Measurements from ENCODE around the gene IFNE. TPM values are rescaled to one million over a fixed set of nuclear protein-coding genes. Genes with fewer than 3 reads are reported as not detected.
A peak's percentile ranks its signal among the peaks of the same experiment; 100 is the strongest.
"Not testable (repeated sequence)": the region's sequence is repeated elsewhere in the genome, so short reads cannot be mapped to it uniquely, and the experiment has no call there.

IFNE gene
- total RNA-seq, 4 donors from 2014 or later: not detected

GRCh38 chr9:21443849-21444625, 38.1 kb downstream of the IFNE start:
- WGBS, 2 donors (ENCODE audit: low coverage in 1 of 2): 60 to 86% methylated on average over 1 to 4 of the region's 4 CpGs
- ATAC-seq: no peak
- Histone ChIP-seq H3K27me3 (peaks cover 7% of the 10 kb centered on the region), H3K27ac (no peak overlapping the region), H3K4me3 (no peak overlapping the region), H3K4me1 (no peaks in the 10 kb centered on the region), H3K36me3 (no peaks in the 10 kb centered on the region), H3K9me3 (peaks cover 0 to 7% (median 0%) of the 10 kb centered on the region in 3 donors)
- TF ChIP-seq POLR2A (IDR thresholded peaks at IDR 0.05): no peak
- no peak for TF ChIP-seq EP300 (IDR thresholded peaks at IDR 0.05)
- TF ChIP-seq CTCF (IDR thresholded peaks at IDR 0.05): no peak
- TF ChIP-seq POLR2AphosphoS5 (IDR thresholded peaks at IDR 0.05): no peak

GRCh38 chr9:21440139-21440538, 42.0 kb downstream of the IFNE start, which contains the start of gene IFNA1:
Gene IFNA1, plus strand, starts transcription at chr9:21440439. Its CDS starts 69 bp downstream, at chr9:21440508.
- Histone ChIP-seq H3K9me3 (peaks cover 0 to 7% (median 0%) of the 10 kb centered on the region in 3 donors), H3K4me3 (no peak within 1 kb of the TSS), H3K36me3 (no peaks in the 10 kb centered on the region), H3K27me3 (no peaks in the 10 kb centered on the region), H3K4me1 (no peaks in the 10 kb centered on the region), H3K27ac (no peak within 1 kb of the TSS)
- ATAC-seq: no peak
- TF ChIP-seq POLR2AphosphoS5 (IDR thresholded peaks at IDR 0.05) (no peak), POLR2A (IDR thresholded peaks at IDR 0.05) (no peak), EP300 (IDR thresholded peaks at IDR 0.05) (no peak), CTCF (IDR thresholded peaks at IDR 0.05) (no peak)
- 80 to 100% methylated on average over 2 to 4 of the region's 4 CpGs for WGBS, 2 donors (ENCODE audit: low coverage in 1 of 2)

- H3K4me3 ChIP-seq, H3K9me3 ChIP-seq, H3K27ac ChIP-seq, H3K4me1 ChIP-seq, ATAC-seq, H3K27me3 ChIP-seq, H3K36me3 ChIP-seq: not testable (repeated sequence)
- 87 to 90% methylated on average over 2 to 5 of the region's 7 CpGs for WGBS, 2 donors (ENCODE audit: low coverage in 1 of 2)
Observed at GRCh38 chr9:21435015-21435383, 47.1 kb downstream of the IFNE start.

- ATAC-seq: no peak
- peaks cover 8% of the 10 kb centered on the region for H3K27me3 ChIP-seq
- no peak overlapping the region for H3K27ac ChIP-seq
- H3K36me3 ChIP-seq: no peaks in the 10 kb centered on the region
- H3K4me3 ChIP-seq: no peak overlapping the region
- no peaks in the 10 kb centered on the region for H3K4me1 ChIP-seq
- TF ChIP-seq POLR2AphosphoS5 (IDR thresholded peaks at IDR 0.05): no peak
- TF ChIP-seq CTCF (IDR thresholded peaks at IDR 0.05): peak in 2 of 4 experiments; percentile 31 to 39
- TF ChIP-seq EP300 (IDR thresholded peaks at IDR 0.05): no peak
- no peak for TF ChIP-seq POLR2A (IDR thresholded peaks at IDR 0.05)
- no peaks in the 10 kb centered on the region for H3K9me3 ChIP-seq
- WGBS, 2 donors (ENCODE audit: low coverage in 1 of 2): 27 to 47% methylated on average over 4 to 7 of the region's 9 CpGs
Observed at GRCh38 chr9:21434202-21435014, 47.7 kb downstream of the IFNE start.

- Histone ChIP-seq H3K4me1 (no peaks in the 10 kb centered on the region), H3K36me3 (no peaks in the 10 kb centered on the region), H3K4me3 (no peak overlapping the region), H3K9me3 (no peaks in the 10 kb centered on the region), H3K27ac (no peak overlapping the region), H3K27me3 (peaks cover 8% of the 10 kb centered on the region)
- 54 to 85% methylated on average over 2 of the region's 2 CpGs for WGBS, 2 donors (ENCODE audit: low coverage in 1 of 2)
- ATAC-seq: no peak
- TF ChIP-seq CTCF (IDR thresholded peaks at IDR 0.05): no peak
- no peak for TF ChIP-seq POLR2A (IDR thresholded peaks at IDR 0.05)
- no peak for TF ChIP-seq EP300 (IDR thresholded peaks at IDR 0.05)
- no peak for TF ChIP-seq POLR2AphosphoS5 (IDR thresholded peaks at IDR 0.05)
Observed at GRCh38 chr9:21432672-21433425, 49.3 kb downstream of the IFNE start.
